Prostate gland (tissue), 2 donors: ENCODE measurements around the gene PTRH1. TPM values are rescaled to one million over a fixed set of nuclear protein-coding genes. Genes with fewer than 3 reads are reported as not detected.

Source experiments
- DNase-seq: peaks from one replicate; pipeline ENCODE4 v3.0.0-alpha.2; 2019; ENCODE audit warnings: low spot score
- H3K27ac ChIP-seq, 2 donors: fragments of 200-600 bp; sonication (generic); 2 replicates each; pipeline ENCODE4 v1.5.1; 2017 to 2019
- H3K27me3 ChIP-seq: fragments of 200-600 bp; sonication (generic); replicated peaks from 2 replicates; pipeline ENCODE4 v1.5.1; 2019; ENCODE audit not compliant: insufficient read depth
- H3K36me3 ChIP-seq, 2 donors: fragments of 200-600 bp; sonication (generic); 1 replicate in 1 of 2; 2 replicates in 1 of 2; pipeline versions ENCODE4 v1.5.1 to v1.8.1; 2017 to 2019
- H3K4me1 ChIP-seq: fragments of 200-600 bp; sonication (generic); replicated peaks from 2 replicates; pipeline ENCODE4 v1.5.1; 2019
- H3K4me3 ChIP-seq, 2 donors: fragments of 200-600 bp; sonication (generic); 2 replicates each; pipeline ENCODE4 v1.5.1; 2017 to 2019
- H3K9me3 ChIP-seq: fragments of 200-600 bp; sonication (generic); 2 replicates; pipeline ENCODE4 v1.5.1; 2017
- CTCF ChIP-seq, 4 experiments: fragments of 200-600 bp in 2 of 4; fragments of 450-650 bp in 2 of 4; sonication (generic) in 2 of 4; IDR thresholded peaks; 1 replicate in 3 of 4; 2 replicates in 1 of 4; pipeline ENCODE4 v1.5.1; 2016 to 2019; ENCODE audit warnings: antibody characterized with exemption in 4 of 4, mild to moderate bottlenecking in 2 of 4, moderate library complexity in 2 of 4
- POLR2A ChIP-seq: fragments of 450-650 bp; IDR thresholded peaks from one replicate; pipeline ENCODE4 v1.6.1; 2016; ENCODE audit warnings: antibody characterized with exemption, mild to moderate bottlenecking
- POLR2AphosphoS5 ChIP-seq: sonication (generic); formaldehyde crosslinking; IDR thresholded peaks from one replicate; pipeline ENCODE4 v1.6.1; 2017; ENCODE audit warnings: antibody characterized with exemption
- WGBS: methylation state at CpG from one replicate; pipeline ENCODE4 v1.1.5; 2018; 5-methylcytosine and 5-hydroxymethylcytosine counted together
- intact Hi-C: fragments of 100-400 bp; cut with DNase I; formaldehyde crosslinking; loops from one replicate; pipeline ENCODE4 v1.14.2; 2022
- total RNA-seq, 2 donors: library from RNA; depleted of rRNA; stranded (reverse); fragments of >200 nt; gene quantifications; one replicate each; pipeline ENCODE4 v1.1.0, GENCODE V29; 2016

Gene PTRH1
- total RNA-seq, 2 donors from 2014 or later, result 25.4 to 28.6 TPM

DNA sequence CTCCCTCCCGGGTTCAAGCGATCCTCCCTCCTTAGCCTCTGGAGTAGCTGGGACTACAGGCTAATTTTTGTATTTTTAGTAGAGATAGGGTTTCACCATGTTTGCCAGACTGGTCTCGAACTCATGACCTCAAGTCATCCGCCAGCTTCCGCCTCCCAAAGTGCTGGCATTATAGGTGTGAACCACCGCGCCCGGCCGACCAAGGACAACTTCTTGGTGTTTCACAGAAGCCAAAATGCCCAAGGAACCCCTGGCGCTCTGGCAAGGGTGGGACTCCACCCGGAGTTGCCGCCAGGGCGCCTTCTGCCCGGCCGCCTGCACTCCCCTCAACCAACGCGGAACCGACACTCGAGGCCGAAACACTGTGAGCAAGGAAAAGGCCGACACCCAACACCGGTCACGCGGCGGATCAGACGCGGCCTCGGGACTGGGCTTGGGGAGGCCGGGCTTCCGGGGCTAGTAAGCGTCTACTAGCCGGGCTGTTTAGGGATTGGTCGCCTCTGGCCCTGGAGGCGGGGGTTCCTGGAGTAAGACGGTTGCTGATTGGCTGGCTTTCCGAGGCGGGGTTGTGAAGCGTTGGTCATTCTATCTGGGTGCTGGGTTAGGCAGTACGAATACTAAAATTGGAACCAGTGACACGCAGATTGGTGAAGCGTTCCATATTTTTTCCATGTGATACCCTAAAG is 16.3 kb downstream of the PTRH1 start:
- no peaks in the 10 kb centered on the region for H3K36me3 ChIP-seq
- peak in 2 of 4 experiments; percentile 20 to 25 for TF ChIP-seq CTCF (IDR thresholded peaks at IDR 0.05)
- TF ChIP-seq POLR2A, result peak; percentile 58
- TF ChIP-seq POLR2AphosphoS5, result peak; percentile 91
- peak overlapping the region; percentile 9 to 22 for H3K4me3 ChIP-seq
- H3K27me3 ChIP-seq, result no peaks in the 10 kb centered on the region
- H3K27ac ChIP-seq, result peak overlapping the region; percentile 66 to 68
- H3K9me3 ChIP-seq, result no peaks in the 10 kb centered on the region
- intact Hi-C loops, result no loop called here
- no peaks in the 10 kb centered on the region for H3K4me1 ChIP-seq
- peak; percentile 94 for DNase-seq
- 11% methylated on average over 41 of the region's 41 CpGs for WGBS

- H3K27ac ChIP-seq, result no peak overlapping the region
Measured at GRCh38 chr9:127698386-127698785, 17.1 kb downstream of the PTRH1 start.

GRCh38 chr9:127697575-127697974 is 17.9 kb downstream of the PTRH1 start:
- Histone ChIP-seq H3K36me3 (no peaks in the 10 kb centered on the region), H3K27me3 (no peaks in the 10 kb centered on the region), H3K9me3 (no peaks in the 10 kb centered on the region), H3K4me1 (no peaks in the 10 kb centered on the region), H3K4me3 (no peak overlapping the region), H3K27ac (no peak overlapping the region)
- DNase-seq, result no peak
- intact Hi-C loops, result no loop called here
- TF ChIP-seq CTCF (IDR thresholded peaks at IDR 0.05) (no peak), POLR2A (no peak), POLR2AphosphoS5 (no peak)
- WGBS, result 74% methylated on average over 5 of the region's 5 CpGs

More at GRCh38 chr9:127698386-127698785, 17.1 kb downstream of the PTRH1 start:
- TF ChIP-seq POLR2A (no peak), POLR2AphosphoS5 (no peak), CTCF (IDR thresholded peaks at IDR 0.05) (no peak)
- Histone ChIP-seq H3K27me3 (no peaks in the 10 kb centered on the region), H3K36me3 (no peaks in the 10 kb centered on the region), H3K9me3 (no peaks in the 10 kb centered on the region), H3K4me1 (no peaks in the 10 kb centered on the region), H3K4me3 (no peak overlapping the region)
- WGBS, result 91% methylated on average over 5 of the region's 5 CpGs
- DNase-seq, result no peak
- intact Hi-C loops, result no loop called here

- Histone ChIP-seq H3K4me3 (no peak overlapping the region), H3K4me1 (no peaks in the 10 kb centered on the region), H3K9me3 (no peaks in the 10 kb centered on the region), H3K36me3 (no peaks in the 10 kb centered on the region), H3K27ac (no peak overlapping the region), H3K27me3 (no peaks in the 10 kb centered on the region)
- no peak for TF ChIP-seq POLR2A
- no peak for TF ChIP-seq POLR2AphosphoS5
- TF ChIP-seq CTCF (IDR thresholded peaks at IDR 0.05), result no peak
- 41% methylated on average over 9 of the region's 9 CpGs for WGBS
- intact Hi-C loops, result no loop called here
- no peak for DNase-seq
Measured at GRCh38 chr9:127694890-127695720, 20.4 kb downstream of the PTRH1 start.
